H1 (cell line): Measurements from ENCODE around the gene BAD.

Source experiments
- CBX8 ChIP-seq: fragments of 300-800, 300-1000 bp; sonication (generic); IDR thresholded peaks from 2 replicates; pipeline ENCODE4 v1.7.1; 2016; ENCODE audit warnings: low read depth, low read length, borderline replicate concordance
- CTCF ChIP-seq, 3 experiments: IDR thresholded peaks; 1 replicate in 2 of 3; 2 replicates in 1 of 3; pipeline versions ENCODE4 v1.5.1 to v1.6.1; 2011; ENCODE audit warnings: low read length in 3 of 3, mild to moderate bottlenecking in 3 of 3, inconsistent platforms in 2 of 3, low read depth in 1 of 3, moderate library complexity in 1 of 3; ENCODE audit not compliant: insufficient read depth in 1 of 3; ENCODE audit errors: control extremely low read depth in 1 of 3
- POLR2A ChIP-seq, 2 experiments: IDR thresholded peaks; 1 replicate in 1 of 2; 2 replicates in 1 of 2; pipeline ENCODE4 v1.6.1; 2011; ENCODE audit warnings: low read depth in 2 of 2, low read length in 2 of 2, mild to moderate bottlenecking in 2 of 2; ENCODE audit errors: control extremely low read depth in 1 of 2
- RAD21 ChIP-seq, 2 experiments: IDR thresholded peaks in 1 of 2; conservative IDR thresholded peaks in 1 of 2; 2 replicates each; pipeline ENCODE4 v1.6.1; 2011; ENCODE audit warnings: low read depth in 2 of 2, low read length in 2 of 2, improper control_type of control experiment in 1 of 2, inconsistent platforms in 1 of 2, mild to moderate bottlenecking in 1 of 2, moderate library complexity in 1 of 2
- RBBP5 ChIP-seq: IDR thresholded peaks from 2 replicates; pipeline ENCODE4 v1.7.1; 2012; ENCODE audit warnings: low read depth, mild to moderate bottlenecking, inconsistent platforms, low read length, moderate library complexity, borderline replicate concordance
- RFX5 ChIP-seq: IDR thresholded peaks from 2 replicates; pipeline ENCODE4 v1.6.1; 2011; ENCODE audit warnings: low read depth, low read length, improper control_type of control experiment, borderline replicate concordance
- RXRA ChIP-seq: IDR thresholded peaks from 2 replicates; pipeline ENCODE4 v1.6.1; 2011; ENCODE audit warnings: low read depth, mild to moderate bottlenecking, low read length, moderate library complexity; ENCODE audit not compliant: insufficient read depth
- SP1 ChIP-seq: IDR thresholded peaks from 2 replicates; pipeline ENCODE4 v1.6.1; 2011; ENCODE audit warnings: low read depth, low read length
- TAF1 ChIP-seq: IDR thresholded peaks from 2 replicates; pipeline ENCODE4 v1.6.1; 2011; ENCODE audit warnings: mild to moderate bottlenecking, low read depth, low read length
- USF2 ChIP-seq: IDR thresholded peaks from 2 replicates; pipeline ENCODE4 v1.6.1; 2011; ENCODE audit warnings: low read length, improper control_type of control experiment

GRCh38 chr11:64322925-64323260, 38.4 kb upstream of the BAD start:
- TF ChIP-seq SP1: no peak
- TF ChIP-seq USF2: no peak
- no peak for TF ChIP-seq RBBP5
- TF ChIP-seq POLR2A (IDR thresholded peaks at IDR 0.05; ENCODE audit: control extremely low read depth in 1 of 2, low read depth in 2 of 2, low read length in 2 of 2): no peak
- TF ChIP-seq CBX8: no peak
- TF ChIP-seq CTCF (IDR thresholded peaks at IDR 0.05; ENCODE audit: control extremely low read depth in 1 of 3, insufficient read depth in 1 of 3, low read depth in 1 of 3, low read length in 3 of 3): no peak
- no peak for TF ChIP-seq RFX5
- no peak for TF ChIP-seq RAD21 (IDR thresholded peaks at IDR 0.05 in 1 of 2, conservative IDR thresholded peaks at IDR 0.05 in 1 of 2; ENCODE audit: low read depth in 2 of 2, low read length in 2 of 2)
- no peak for TF ChIP-seq TAF1
- TF ChIP-seq RXRA: no peak
